Urothelium cell line (cell line): ENCODE measurements around the gene BMX.

Experiments
- DNase-seq: peaks from one replicate; pipeline ENCODE4 v3.0.0; 2011; ENCODE audit warnings: low spot score, mixed read lengths
- FAIRE-seq: peaks from 2 replicates; lab custom pipeline; 2011; peaks lifted over from hg19 to GRCh38; lab: Jason Lieb, UNC

BMX gene

DNA sequence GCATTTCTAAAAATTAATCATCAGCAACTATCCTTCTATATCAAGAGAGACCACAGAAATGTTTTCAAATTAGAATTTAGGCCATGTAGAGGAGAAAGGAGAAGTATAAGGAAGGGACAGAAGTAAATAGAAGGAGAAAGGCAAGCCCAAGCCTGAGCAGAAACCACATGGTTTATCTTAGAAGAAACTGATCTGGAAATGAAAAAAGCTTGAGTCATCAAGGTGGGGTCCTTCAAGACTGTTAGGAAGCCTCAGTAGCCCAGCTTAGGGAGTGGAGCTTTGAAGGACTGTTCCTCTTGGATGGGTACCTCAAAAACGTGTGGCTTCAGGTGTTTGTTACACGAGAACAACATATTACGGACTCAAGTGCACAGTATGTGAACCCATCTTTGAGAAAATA is 4.5 kb downstream of the BMX start:
- FAIRE-seq (no peak), DNase-seq (no peak)

DNA sequence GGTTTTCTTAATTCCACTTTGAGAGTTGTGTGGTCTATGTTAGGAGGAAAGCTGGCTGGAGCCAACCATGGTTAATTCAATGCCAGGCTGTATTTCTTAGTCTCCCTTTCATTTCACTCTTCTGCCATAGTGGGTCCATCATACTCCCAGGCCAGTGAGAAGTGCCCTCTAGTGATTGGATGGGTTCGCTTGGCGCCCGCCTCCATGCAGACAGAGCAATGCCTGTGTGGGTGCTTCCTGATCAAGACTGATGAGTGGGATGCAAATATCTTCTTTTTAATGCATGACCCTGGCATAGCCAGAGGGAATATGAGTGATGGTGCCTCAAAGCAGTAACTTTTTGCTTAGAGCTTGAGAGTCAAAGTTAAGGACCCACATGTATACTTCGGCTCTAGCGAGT is 6.4 kb downstream of the BMX start:
- DNase-seq (no peak), FAIRE-seq (no peak)

DNA sequence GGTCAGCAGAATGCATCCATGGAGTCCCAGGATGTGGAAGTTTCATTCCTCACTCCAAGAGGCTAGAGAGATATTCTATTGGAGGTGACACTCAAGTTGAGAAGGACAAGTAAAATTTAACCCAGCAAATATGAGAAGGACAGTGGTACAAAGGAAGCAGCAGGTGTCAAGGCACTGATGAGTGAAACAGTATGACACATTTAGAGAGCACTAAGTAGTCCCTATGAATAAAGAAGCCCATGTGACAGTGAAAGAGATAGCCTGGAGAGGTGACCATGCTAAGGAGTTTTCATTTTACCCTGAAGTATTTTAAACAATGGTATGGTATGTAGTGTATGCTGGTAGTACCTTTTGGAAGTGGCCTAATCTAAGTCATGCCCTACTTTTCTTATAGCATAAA is 9.2 kb downstream of the BMX start:
- DNase-seq, result no peak
- no peak for FAIRE-seq

DNA sequence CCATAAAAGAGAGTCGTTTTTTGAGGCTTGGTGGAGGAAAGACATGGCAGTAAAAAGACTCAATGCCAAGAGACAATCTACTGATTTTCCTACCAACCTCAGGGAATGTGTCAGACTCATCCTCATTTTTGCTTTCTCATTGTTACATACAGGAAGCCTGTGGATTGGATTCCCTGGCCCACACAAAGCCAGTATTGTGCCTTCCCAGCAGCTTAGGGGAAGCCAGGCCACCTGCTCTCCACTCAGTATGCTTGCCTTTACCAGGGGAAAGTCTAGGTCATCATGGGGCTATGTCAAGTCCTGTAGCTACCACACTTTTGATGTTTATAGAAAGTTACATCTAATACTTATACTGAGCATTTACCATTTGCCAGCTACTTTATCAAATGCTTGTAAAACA is 11.0 kb downstream of the BMX start:
- FAIRE-seq (no peak), DNase-seq (peak; percentile 4)

DNA sequence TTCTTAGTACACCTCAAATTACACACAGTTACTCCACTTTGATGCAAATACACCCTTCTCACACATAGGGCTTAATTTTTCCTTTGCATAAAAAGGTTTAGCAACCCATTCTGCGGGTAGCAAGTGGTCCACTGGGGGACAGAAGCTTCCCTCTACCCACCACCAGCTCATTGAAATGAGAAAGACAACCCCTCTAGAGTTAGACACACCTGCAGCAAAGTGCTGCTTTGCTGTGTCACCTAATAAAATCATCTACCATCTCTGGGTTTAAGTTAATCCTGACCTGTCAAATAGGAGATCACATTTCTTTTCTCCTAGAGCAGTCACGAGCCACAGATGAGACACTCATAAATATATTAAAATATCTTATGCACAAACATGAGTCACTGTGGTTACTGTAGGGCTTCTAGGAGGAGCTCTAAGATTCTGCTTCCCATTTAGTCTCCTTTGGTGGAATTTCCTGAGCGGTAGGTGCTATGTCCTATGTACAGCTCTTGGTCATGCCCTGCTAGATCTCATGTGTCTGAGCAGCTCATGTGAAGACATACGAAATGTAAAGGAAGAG is 11.9 kb downstream of the BMX start:
- DNase-seq (peak; percentile 4), FAIRE-seq (no peak)

DNA sequence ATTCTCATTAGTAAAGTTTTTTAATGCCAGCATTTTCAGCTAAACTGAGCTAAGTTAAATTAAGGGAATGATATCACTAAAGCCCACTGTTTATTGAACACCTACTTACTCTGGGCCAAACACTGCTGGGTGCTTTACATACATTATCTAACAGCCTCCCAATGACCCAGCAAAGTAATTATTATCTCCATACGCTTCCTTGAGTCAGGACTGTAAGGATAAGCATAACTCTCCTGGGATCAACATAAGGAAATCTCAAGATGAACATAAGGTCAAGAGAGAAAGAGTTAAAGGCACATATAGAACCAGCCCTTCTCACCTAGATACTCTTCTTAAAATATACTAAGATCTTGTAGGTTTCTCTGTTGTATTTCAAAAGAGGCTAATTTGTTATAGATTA is 13.7 kb downstream of the BMX start:
- FAIRE-seq (no peak), DNase-seq (no peak)

DNA sequence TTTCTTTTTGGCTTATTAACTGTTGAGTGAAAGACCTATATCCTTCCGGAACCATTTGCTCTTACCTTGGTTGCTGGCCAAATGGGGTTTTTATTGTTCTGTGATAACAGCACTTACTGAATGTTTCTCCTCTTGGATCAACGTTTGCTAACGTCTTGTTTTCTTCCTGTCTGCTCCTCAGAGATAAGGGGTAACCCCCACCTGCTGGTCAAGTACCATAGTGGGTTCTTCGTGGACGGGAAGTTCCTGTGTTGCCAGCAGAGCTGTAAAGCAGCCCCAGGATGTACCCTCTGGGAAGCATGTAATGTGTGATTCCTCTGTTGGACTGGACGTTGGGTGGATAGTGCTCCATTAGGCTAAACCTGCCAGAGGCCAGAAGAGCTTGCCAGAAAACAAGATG is 15.3 kb downstream of the BMX start:
- no peak for FAIRE-seq
- DNase-seq, result no peak

DNA sequence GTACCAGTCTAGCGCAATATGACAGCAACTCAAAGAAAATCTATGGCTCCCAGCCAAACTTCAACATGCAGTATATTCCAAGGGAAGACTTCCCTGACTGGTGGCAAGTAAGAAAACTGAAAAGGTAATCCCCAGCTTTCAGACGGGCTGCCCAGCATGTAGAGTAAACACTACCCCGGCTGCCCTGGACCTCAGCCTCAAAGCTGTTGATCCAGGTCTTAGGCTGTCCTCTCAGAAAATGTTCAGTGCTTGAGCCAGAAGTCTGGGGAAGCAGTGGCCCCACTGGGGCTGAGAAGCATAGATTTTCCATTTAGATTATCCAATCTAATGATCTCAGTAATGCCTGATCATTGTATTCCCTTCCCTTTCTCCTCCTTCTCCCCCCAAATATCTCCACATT is 21.9 kb downstream of the BMX start:
- FAIRE-seq, result no peak
- DNase-seq, result no peak

DNA sequence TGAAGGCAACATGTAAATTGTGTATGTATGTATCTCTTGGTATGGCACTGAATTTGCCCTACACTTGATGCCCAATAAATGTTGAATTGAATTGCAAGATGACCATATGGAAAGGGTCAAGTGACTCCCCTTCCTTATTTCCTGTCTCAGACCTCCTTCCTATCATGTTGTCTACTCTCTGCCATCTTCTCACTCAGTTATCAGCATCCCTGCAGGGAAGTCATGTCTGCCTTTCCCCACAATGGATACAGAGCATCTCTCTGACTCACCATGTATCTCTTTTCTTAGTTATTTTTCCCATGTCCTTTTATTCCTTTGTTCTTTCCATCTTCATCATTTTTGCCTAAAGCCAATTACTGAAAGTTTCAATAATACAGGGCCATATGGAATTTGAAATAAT is 22.5 kb downstream of the BMX start:
- FAIRE-seq (no peak), DNase-seq (no peak)

DNA sequence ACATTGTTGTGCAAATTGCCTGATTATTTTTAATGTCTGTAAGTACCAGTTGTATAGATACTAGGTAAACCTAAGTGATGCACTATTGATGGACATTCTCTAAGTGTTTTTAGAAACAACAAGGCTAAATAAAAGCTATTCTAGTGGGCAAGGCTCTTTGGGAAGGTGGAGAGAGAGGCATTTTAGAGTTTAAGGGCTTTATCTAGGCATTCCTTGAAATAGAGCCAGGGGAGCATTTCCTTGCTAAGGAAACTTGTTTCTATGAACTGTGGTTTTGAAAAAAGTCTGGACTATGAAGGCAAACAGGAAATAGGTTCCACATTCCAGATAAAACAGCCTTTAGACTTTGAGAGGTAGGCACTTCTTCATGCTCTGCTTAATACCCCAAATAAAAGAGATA is 23.8 kb downstream of the BMX start:
- DNase-seq (no peak), FAIRE-seq (no peak)

DNA sequence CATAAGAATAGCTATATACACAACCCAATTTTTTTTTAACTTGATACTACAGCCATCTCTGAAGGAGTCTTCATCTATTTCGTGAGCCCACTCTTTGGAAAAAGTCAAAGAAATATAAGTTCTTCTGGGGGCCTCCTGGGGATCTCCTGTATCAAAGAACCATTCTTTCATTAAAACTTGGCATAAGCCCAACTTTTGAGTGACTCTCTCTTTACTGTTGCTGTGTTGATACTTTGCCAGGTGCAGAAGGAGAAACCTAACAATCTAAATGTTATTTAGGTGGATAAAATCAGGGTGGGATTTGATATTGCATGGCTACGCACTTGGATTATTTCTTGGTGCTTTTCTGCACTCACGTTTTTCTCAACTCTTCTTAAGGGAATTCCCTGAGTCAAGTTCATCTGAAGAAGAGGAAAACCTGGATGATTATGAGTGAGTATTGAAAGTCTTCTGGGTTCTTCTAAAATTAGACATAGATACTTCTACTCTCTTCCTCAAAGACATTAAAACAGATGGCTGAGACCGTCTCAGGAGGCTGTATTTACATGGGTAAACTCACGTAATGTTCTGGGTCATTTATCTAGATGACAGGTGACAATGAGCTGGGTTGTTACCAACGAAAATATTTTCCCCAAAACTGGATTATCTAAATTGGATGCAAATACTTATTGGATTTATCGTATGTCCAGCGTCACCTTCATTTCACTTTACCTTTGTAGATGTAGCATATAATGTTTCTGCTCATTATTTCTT is 25.2 kb downstream of the BMX start:
- DNase-seq (no peak), FAIRE-seq (no peak)

DNA sequence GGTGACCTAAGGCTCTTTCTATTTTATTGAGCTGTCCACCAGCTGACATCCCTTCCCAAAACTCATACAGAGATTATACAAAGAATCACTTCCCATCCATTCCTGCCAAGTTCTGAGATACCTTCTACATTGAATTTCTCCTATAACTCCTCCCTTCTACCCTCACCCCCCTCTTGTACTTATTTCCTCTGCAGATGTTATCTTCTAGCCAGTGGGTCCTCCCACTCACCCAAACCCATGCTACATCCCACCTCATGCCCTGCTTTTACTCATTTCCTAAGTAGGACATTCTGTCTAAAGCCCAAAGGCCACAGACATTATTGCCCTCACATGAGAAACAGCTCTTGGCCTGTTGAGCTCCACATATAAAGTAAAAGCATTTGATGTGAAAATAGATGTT is 28.6 kb downstream of the BMX start:
- FAIRE-seq (no peak), DNase-seq (no peak)

DNA sequence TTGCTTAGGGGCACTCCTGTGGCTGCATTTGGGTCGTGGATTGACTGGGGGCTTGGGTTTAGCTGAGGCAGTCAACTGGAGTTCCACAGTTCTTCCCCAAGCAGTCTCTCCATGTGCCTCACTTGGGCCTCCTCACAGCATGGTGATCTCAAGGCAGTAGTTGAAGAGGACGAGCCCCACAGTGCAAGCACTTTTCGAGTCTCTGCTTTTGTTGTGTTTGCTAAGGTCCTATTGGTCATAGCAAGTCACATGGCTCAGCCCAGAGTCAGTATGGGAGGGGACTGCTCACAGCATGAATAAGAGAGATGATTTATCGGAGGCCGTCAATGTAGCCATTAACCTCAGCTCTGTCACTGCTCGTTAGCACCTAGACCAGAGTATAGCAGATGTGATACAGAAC is 29.7 kb downstream of the BMX start:
- FAIRE-seq (no peak), DNase-seq (no peak)

DNA sequence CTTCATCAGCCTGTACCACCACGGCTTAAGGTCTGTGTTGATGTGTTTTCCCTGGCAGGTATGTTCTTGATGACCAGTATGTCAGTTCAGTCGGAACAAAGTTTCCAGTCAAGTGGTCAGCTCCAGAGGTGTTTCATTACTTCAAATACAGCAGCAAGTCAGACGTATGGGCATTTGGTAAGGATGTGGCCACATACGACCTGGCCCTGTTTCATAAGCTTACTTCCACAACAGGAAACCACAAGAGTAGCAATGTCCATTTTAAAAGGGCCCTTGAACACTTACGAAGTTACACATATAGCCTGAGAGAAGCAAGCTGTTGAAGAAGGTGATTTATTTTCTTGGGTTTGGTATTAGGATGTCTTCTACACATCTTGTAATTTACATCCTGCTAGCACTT is 46.1 kb downstream of the BMX start:
- no peak for DNase-seq
- no peak for FAIRE-seq

DNA sequence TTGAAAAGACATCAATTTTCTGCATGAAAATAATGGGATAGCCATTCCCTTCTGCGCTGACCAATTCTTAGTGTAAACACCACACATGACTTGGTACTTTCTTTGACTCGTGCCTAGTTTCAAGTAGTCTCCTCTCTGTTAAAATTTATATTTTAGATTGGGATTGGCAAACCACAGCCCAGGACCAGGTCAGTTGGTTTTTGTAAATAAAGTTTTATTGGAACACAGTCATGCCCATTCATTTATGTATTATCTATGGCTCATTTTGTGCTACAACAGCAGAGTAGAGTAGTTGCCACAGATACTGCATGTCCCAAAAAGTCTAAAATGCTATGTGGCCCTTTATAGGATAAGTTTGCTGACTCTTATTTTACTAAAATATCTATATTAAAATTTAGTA is 46.7 kb downstream of the BMX start:
- DNase-seq (no peak), FAIRE-seq (no peak)

DNA sequence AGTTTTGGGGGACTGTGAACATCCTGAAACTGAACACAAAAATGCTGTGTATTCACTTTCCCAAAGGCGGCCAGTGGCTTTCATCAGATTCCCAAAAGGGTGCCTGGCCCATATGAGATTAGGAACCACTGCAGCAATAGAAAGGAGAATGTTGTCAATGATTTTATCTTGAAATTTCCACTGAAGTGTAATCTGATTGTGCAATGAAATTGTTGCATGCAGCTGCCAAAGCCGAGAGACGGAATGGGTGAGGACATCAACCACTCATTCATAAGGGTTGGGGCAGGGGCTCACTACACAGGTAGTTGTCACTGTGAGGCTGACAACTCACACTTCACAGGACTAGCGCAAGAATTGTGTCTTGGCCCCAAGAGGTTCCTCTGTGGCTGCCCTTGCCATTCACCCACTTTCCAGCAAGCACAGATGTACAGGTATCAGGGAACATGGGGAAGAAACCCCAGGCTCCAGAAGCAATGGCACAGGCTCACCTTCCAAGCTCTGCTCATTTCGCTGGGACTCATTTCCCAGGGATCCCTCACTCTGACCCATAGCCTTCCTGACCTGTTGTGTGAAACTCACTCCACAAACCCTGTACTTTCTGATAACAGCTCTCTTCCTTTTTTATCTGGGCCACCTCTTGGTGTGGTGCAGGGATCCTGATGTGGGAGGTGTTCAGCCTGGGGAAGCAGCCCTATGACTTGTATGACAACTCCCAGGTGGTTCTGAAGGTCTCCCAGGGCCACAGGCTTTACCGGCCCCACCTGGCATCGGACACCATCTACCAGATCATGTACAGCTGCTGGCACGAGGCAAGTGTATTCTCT is 48.8 kb downstream of the BMX start:
- FAIRE-seq, result no peak
- DNase-seq, result no peak

DNA sequence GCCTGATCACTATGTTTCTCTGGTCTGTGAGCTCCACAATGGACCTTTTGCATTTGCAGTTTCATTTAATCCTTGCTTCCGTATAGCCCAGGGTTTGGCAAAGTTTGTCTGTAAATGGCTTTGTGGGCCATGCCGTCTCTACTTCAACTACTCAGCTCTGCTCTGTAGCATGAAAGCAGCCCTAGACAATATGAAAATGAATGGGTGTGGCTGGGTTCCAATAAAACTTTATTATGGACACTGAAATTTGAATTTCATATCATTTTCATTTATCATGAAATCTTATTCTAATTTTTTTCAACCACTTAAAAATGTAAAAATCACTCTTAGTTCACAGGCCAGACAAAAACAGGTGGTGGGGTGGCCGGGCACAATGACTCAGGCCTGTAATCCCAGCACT is 58.6 kb downstream of the BMX start:
- no peak for DNase-seq
- no peak for FAIRE-seq

DNA sequence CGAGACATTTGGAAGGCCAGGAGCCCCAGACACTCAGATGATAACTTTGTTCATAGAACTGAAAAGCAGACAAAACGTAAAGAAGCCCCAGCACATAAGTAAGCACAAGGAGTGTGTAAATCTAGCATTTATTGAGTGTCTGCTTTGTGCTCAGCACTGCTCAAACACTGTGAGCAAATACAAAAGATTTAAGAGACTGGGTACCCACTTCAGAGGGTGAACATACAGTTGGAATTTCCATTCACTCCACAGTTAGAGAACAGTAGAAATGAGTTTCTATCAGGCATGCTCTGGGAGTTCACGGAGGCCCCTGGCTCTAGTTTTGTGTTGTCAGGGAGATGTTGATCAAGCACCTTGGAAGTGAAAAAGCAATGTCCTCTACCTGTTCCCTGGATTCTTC is 60.3 kb downstream of the BMX start:
- no peak for DNase-seq
- FAIRE-seq, result no peak

DNA sequence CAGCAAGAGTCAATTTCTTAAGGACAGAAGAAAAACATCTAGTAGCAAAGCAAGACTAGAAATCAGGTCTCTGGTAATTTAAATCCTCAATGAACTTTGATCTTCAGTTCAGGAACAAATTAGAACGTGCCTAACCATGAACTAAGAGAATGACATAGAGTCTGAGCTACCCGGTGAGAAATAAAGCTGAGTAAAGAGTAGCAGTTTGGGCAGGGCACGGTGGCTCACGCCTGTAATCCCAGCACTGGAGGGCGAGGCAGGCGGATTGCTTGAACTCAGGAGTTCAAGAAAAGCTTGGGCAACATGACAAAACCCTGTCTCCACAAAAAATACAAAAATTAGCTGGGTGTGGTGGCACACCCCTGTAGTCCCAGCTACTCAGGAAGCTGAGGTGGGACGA is 62.4 kb downstream of the BMX start:
- FAIRE-seq, result no peak

DNA sequence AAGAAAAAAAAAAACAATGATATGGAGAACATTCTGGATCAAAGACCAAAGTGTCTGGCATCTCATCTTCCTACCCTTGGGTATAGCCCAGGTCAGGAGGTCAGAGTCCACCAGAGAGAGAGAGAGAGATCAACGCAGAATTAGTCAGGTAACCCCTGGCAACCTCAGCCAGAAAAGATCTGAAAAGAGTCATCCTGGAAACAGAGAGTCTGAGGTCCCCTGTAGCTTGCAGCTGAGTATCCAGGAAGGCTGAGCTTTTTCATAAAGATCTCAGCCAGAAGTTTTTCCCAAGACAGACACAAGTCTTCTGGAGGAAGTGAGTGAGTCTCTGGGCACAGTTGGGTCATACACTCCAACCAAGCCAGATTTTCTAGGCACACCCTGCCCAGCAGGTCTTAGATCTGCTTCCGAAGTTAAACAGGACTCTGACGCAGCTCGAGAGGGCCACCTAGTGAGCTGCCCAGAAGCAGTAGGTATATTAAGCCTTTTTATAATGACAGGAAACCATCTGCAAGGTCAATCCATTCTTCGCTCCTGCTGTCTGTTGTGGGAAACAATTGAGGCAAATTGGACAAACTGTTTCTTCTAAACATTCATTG is 64.5 kb downstream of the BMX start:
- FAIRE-seq, result no peak
- peak; percentile 20 for DNase-seq

More for the DNA sequence above, 62.4 kb downstream of the BMX start:
- no peak for DNase-seq

DNA sequence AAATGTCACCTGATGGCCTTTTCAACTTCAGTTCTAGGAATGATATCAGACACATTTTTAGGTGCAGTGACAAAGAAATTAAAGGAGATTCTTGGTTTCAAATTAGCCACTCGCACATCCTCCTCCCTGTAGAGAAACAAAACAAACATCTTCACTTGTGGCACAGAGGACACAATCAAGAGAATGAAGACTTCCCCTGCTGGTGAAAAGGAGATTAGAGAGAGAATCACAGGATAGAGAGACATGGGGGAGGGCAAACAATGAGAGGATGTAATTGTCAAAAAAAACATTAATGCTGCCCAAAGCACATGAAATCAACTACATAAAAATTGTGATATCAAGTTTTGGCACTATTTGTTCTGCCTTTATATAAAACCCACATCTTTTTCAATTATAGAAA is 65.6 kb downstream of the BMX start:
- no peak for DNase-seq
- no peak for FAIRE-seq

DNA sequence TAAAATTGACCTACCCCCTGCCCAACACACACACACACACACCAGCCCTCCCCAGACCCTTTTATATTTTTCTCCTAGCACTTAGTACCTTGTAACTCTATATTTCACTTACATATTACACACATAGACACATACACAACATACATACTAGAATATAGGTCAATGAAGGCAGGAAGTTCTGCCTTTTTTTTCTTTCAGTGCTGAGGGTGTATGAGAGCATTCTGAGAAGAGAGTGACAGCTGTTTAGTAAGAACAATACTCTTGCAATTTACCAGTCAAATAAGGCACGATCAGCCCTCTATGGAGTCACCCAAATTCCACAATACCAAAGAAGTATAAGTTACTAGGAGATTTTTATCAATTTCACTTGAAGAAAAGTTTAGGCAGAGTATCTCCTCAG is 66.7 kb downstream of the BMX start:
- no peak for DNase-seq
- FAIRE-seq, result no peak
